OCI-LY1 (cell line): ENCODE results near the gene NME3.

Source experiments
- CTCF ChIP-seq: fragments of 200-600 bp; sonication (generic), shearing (Covaris generic); IDR thresholded peaks from 2 replicates; pipeline ENCODE4 v1.5.1; 2017; ENCODE audit warnings: mild to moderate bottlenecking, antibody characterized with exemption, low read length, moderate library complexity, mixed read lengths
- EZH2 ChIP-seq: fragments of 200-600 bp; sonication (generic), shearing (Covaris generic); IDR thresholded peaks from 2 replicates; pipeline ENCODE4 v1.8.0; 2017; ENCODE audit warnings: borderline replicate concordance, mixed run types, mild to moderate bottlenecking, antibody characterized with exemption, low read length, moderate library complexity, mixed read lengths

- TF ChIP-seq EZH2 = no peak
- no peak for TF ChIP-seq CTCF
These were observed 37.2 kb downstream of the NME3 start for GRCh38 chr16:1734123-1734522.
